ENCODE measurements around the gene PCTP.

The PCTP gene

GRCh38 chr17:55785181-55785580 is 34.3 kb downstream of the PCTP start:
- no peak overlapping the region for H3K4me3 ChIP-seq (ENCODE audit: low read depth, low read length)

GRCh38 chr17:55793272-55793671 is 42.4 kb downstream of the PCTP start:
- H3K4me3 ChIP-seq (ENCODE audit: low read depth, low read length), result no peak overlapping the region

GRCh38 chr17:55794725-55795482 is 44.1 kb downstream of the PCTP start:
- H3K4me3 ChIP-seq (ENCODE audit: low read depth, low read length), result no peak overlapping the region

- H3K4me3 ChIP-seq (ENCODE audit: low read depth, low read length), result no peak overlapping the region
These were observed 56.1 kb downstream of the PCTP start for GRCh38 chr17:55806745-55807495.

GRCh38 chr17:55811536-55811935 is 60.7 kb downstream of the PCTP start:
- no peak overlapping the region for H3K4me3 ChIP-seq (ENCODE audit: low read depth, low read length)

- H3K4me3 ChIP-seq (ENCODE audit: low read depth, low read length), result no peak overlapping the region
These were observed 61.5 kb downstream of the PCTP start for GRCh38 chr17:55812323-55812722.

GRCh38 chr17:55813944-55814343 is 63.1 kb downstream of the PCTP start:
- no peak overlapping the region for H3K4me3 ChIP-seq (ENCODE audit: low read depth, low read length)

- no peak overlapping the region for H3K4me3 ChIP-seq (ENCODE audit: low read depth, low read length)
These were observed 63.5 kb downstream of the PCTP start for GRCh38 chr17:55814377-55814776.

GRCh38 chr17:55816532-55817396 is 65.9 kb downstream of the PCTP start:
- no peak overlapping the region for H3K4me3 ChIP-seq (ENCODE audit: low read depth, low read length)

GRCh38 chr17:55817397-55817709 is 66.5 kb downstream of the PCTP start:
- no peak overlapping the region for H3K4me3 ChIP-seq (ENCODE audit: low read depth, low read length)

- H3K4me3 ChIP-seq (ENCODE audit: low read depth, low read length), result no peak overlapping the region
These were observed 67.2 kb downstream of the PCTP start for GRCh38 chr17:55818026-55818425.

- no peak overlapping the region for H3K4me3 ChIP-seq (ENCODE audit: low read depth, low read length)
These were observed 67.9 kb downstream of the PCTP start for GRCh38 chr17:55818451-55819375.

GRCh38 chr17:55820675-55821074 is 69.8 kb downstream of the PCTP start:
- H3K4me3 ChIP-seq (ENCODE audit: low read depth, low read length), result no peak overlapping the region

- H3K4me3 ChIP-seq (ENCODE audit: low read depth, low read length), result no peak overlapping the region
These were observed 71.2 kb downstream of the PCTP start for GRCh38 chr17:55822028-55822427.

GRCh38 chr17:55825213-55825612 is 74.4 kb downstream of the PCTP start:
- no peak overlapping the region for H3K4me3 ChIP-seq (ENCODE audit: low read depth, low read length)

Data from iPS-11a (cell line).